ENCODE data around the gene NPM3.

NPM3 gene

DNA sequence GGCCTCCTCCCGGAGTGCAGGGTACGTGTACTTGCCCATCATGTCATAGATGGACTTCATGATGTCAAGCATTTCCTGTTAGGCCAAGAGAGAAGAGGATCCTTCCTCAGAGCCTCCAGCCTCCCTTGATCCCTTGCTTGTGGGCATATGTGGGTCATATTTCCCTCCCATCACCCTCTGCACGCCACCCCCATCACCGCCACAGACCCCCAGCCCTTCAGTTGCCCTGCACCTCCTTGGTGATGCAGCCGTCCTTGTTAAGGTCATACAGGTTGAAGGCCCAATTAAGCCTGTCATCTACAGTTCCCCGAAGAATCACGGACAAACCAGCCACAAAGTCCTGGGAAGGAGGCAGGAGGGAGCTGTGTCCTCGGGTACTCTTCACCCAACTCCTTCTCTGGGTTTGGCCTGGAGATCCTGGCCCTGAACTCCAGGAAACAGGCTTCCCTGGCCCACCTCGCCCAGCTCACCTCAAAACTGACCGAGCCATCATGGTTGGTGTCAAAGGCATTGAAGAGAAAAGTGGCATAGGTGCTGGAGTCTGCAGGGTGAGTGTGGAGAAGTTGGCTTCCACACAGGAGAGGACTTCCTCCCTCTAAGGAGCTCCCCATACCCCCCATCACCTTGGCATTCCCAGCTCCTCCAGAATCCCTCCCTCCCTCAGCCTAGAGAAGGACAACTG is 44.8 kb upstream of the NPM3 start:
- Histone ChIP-seq H3K36me3 (ENCODE audit: insufficient read depth, low read length) (no peaks in the 10 kb centered on the region), H3K9me3 (ENCODE audit: low read depth, low read length) (no peaks in the 10 kb centered on the region), H3K4me3 (no peak overlapping the region), H3K27ac (no peak overlapping the region), H3K9ac (ENCODE audit: insufficient read length) (no peak overlapping the region)
- DNase-seq (ENCODE audit: low read depth, low spot score), result no peak
- no peak for TF ChIP-seq POLR2AphosphoS5 (IDR thresholded peaks at IDR 0.05; ENCODE audit: borderline replicate concordance, low read depth, low read length)
- no peak for TF ChIP-seq EZH2 (IDR thresholded peaks at IDR 0.05)
- no peak for TF ChIP-seq FOXP2 (optimal IDR thresholded peaks at IDR 0.05; ENCODE audit: control extremely low read depth, extremely low read length, insufficient read depth)

DNA sequence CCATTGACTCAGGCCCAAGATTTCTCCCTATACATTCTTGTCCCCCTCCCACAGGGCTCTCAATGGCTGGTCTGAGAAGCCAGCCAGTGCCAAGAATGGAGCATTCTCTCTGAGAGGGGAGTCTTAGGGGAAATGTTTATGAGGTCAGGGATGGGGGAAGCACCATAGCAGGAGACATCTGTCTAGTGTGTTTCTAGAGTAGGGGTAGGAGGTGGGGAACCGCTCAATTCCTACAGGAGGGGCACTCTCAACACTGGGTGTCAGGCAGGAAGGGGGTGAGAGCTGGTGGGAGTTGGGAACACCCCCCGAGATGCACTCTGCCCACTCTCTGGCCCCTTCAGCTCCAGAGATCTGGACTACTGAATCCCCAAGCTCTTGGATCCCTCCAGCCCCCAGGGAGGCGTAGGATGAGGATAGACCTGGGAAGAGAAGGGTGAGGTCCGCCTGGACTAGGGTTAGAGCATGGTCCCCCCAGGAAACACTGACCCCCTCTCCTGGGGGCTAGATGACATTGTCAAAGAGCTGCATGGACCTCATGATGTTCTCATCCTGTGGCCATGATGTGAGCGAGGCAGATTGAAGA is 43.7 kb upstream of the NPM3 start:
- Histone ChIP-seq H3K9me3 (ENCODE audit: low read depth, low read length) (no peaks in the 10 kb centered on the region), H3K4me3 (no peak overlapping the region), H3K36me3 (ENCODE audit: insufficient read depth, low read length) (no peaks in the 10 kb centered on the region), H3K27ac (no peak overlapping the region), H3K9ac (ENCODE audit: insufficient read length) (no peak overlapping the region)
- TF ChIP-seq POLR2AphosphoS5 (IDR thresholded peaks at IDR 0.05; ENCODE audit: borderline replicate concordance, low read depth, low read length) (no peak), FOXP2 (optimal IDR thresholded peaks at IDR 0.05; ENCODE audit: control extremely low read depth, extremely low read length, insufficient read depth) (no peak), EZH2 (IDR thresholded peaks at IDR 0.05) (no peak)
- DNase-seq (ENCODE audit: low read depth, low spot score), result no peak

DNA sequence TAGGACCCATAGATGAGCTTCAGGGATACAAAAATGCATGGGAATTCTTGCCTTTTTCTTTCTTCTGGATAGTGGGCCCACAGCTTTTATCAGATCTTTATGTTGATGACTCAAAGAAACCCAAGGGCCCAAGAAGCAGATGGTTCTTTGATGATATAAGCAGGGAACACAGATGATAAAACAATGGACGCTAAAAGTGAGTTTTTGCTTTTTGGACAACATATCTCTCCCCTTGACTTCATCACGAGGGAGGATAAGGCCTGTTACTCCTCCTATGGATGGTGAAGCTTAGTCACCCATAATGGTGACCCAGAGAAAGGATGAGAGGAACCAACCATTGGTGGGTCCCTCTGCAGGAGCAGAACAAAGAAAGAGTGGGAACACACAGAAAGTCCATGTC is 41.5 kb upstream of the NPM3 start:
- H3K36me3 ChIP-seq (ENCODE audit: insufficient read depth, low read length), result no peaks in the 10 kb centered on the region
- H3K9ac ChIP-seq (ENCODE audit: insufficient read length), result no peak overlapping the region
- H3K4me3 ChIP-seq, result no peak overlapping the region
- TF ChIP-seq POLR2AphosphoS5 (IDR thresholded peaks at IDR 0.05; ENCODE audit: borderline replicate concordance, low read depth, low read length), result no peak
- no peak for TF ChIP-seq FOXP2 (optimal IDR thresholded peaks at IDR 0.05; ENCODE audit: control extremely low read depth, extremely low read length, insufficient read depth)
- no peak for TF ChIP-seq EZH2 (IDR thresholded peaks at IDR 0.05)
- H3K9me3 ChIP-seq (ENCODE audit: low read depth, low read length), result no peaks in the 10 kb centered on the region
- DNase-seq (ENCODE audit: low read depth, low spot score), result no peak
- no peak overlapping the region for H3K27ac ChIP-seq

DNA sequence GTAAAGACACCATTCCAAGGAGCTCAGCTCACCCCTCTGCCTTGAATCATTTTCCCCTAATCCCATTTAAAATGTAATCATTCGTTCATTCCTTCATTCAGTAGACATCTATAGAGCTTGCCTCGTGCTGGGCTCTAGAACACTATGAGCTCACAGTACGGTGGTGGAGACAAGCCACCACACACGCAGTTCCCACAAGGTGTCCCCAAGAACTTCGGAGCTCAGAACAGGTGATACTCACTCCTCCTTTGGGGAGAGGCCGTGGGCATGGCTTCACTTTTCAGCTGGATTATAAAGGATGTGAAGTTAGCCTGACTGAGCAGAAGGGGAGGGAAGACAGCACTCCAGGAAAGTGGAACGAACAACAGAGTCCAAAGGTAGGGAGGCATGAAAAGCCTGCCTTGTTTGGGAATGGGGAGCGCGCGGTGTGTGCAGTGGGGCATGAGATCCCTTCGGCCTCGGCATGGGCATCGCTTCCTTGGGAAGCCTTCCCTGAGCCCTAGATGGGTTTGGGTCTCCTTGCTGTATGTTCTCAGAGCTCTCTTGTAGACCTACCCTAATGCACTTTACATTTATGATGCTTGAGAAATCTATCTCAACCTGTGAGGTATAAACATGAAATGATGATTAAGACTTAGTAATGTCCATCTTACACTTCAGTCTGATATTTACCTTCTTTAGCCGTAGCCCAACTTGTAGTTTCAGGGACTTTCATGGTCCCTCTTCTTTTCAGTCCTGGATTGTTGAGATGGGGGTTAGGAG is 35.8 kb upstream of the NPM3 start:
- TF ChIP-seq EZH2 (IDR thresholded peaks at IDR 0.05), result no peak
- no peak for TF ChIP-seq POLR2AphosphoS5 (IDR thresholded peaks at IDR 0.05; ENCODE audit: borderline replicate concordance, low read depth, low read length)
- TF ChIP-seq FOXP2 (optimal IDR thresholded peaks at IDR 0.05; ENCODE audit: control extremely low read depth, extremely low read length, insufficient read depth), result no peak
- DNase-seq (ENCODE audit: low read depth, low spot score), result no peak
- no peaks in the 10 kb centered on the region for H3K9me3 ChIP-seq (ENCODE audit: low read depth, low read length)

DNA sequence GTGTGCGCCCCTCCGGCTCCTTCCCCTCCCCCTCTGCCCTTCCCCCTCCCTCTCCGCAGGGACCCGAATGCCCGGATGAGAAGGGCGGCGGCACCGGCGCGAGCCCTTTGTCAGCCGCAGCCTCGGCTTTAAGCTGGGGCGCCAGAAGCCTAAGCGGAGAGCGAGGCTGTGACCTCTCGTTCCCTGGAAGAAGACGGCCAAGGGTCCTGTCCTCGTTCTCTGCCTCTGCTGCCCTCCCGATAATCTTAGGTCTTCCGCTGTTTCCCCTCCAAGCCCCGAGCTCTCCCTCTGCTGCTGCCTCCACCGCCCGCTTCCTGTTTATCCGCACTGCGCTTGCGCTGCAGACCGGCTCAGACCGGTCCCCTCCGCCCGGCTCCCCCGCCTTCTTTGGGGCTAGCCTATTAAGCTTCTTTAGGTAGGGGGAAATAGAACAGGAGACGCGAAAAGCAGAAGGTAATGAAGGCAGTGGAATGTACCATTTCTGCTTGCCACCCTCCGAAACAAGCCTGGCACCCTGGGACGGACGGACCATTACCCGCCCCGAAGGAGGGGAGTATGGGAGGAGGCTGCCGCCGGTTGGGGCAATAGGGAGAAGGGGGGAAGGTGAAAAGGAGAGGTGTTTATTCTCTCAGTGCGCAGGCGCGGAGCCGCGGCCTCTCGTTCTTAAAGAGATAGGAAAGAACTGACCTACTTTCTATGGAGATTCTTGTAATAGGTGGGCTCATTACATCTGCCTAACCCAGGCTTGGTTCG is 35.0 kb upstream of the NPM3 start, which contains the start of gene OGA:
Gene OGA (minus strand): TSS at position 326 of the 753 bp plus-strand sequence. CDS start 422 bp downstream, outside the sequence.
- peak; percentile 82 for TF ChIP-seq POLR2AphosphoS5 (IDR thresholded peaks at IDR 0.05; ENCODE audit: borderline replicate concordance, low read depth, low read length)
- TF ChIP-seq EZH2 (IDR thresholded peaks at IDR 0.05), result no peak
- peak; percentile 70 for TF ChIP-seq FOXP2 (optimal IDR thresholded peaks at IDR 0.05; ENCODE audit: control extremely low read depth, extremely low read length, insufficient read depth)
- H3K36me3 ChIP-seq (ENCODE audit: insufficient read depth, low read length), result no peaks in the 10 kb centered on the region
- H3K27ac ChIP-seq, result peak within 1 kb of the TSS; percentile 68; the same call in 1 of the 2 replicates
- DNase-seq (ENCODE audit: low read depth, low spot score), result peak; percentile 96
- H3K9me3 ChIP-seq (ENCODE audit: low read depth, low read length), result no peaks in the 10 kb centered on the region
- peak within 1 kb of the TSS; percentile 88 for H3K9ac ChIP-seq (ENCODE audit: insufficient read length)
- peak within 1 kb of the TSS; percentile 89 for H3K4me3 ChIP-seq

More for the DNA sequence above, 35.8 kb upstream of the NPM3 start:
- H3K27ac ChIP-seq, result peak overlapping the region; percentile 60; the same call in 1 of the 2 replicates
- peak overlapping the region; percentile 88 for H3K9ac ChIP-seq (ENCODE audit: insufficient read length)
- no peaks in the 10 kb centered on the region for H3K36me3 ChIP-seq (ENCODE audit: insufficient read depth, low read length)
- H3K4me3 ChIP-seq, result peak overlapping the region; percentile 89

DNA sequence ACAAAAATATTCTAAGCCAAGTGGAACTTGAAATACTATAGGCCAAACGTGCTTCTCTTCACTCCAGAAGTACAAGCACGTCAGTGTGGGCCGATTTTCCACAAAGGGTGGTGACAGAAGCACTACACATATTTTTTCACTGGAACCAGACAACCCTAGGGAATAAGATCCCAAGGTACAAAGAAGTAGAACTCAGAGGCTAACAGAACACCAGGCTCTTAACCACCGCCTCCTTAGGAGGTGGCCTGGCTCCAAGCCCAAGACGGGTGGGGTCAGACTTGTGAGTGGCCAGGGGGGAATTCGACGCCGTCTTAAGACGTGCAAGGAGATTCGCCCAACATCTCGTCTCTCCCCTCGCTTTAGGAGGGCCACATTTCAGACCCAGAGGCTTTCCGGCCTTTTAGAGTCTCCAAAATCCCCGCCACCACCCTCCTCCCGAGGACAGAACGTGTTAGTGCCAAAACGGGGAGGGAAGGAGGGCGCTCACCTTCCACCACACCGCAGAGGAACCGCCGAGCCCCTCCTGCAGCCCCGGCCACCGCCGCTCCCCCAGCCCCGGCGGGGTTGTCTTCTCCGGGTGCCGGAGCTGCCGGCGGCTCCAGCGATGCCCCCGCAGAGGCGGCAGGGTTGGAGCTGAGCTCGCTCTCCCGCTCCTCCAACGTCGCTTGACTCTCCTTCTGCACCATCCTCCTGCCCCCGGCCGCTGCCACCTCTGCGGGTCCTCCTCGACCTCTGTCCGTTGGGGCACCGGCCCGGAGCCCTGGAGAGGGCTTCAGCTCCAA is 34.3 kb upstream of the NPM3 start:
- Histone ChIP-seq H3K9me3 (ENCODE audit: low read depth, low read length) (no peaks in the 10 kb centered on the region), H3K27ac (peak overlapping the region; percentile 68; the same call in 1 of the 2 replicates), H3K4me3 (peak overlapping the region; percentile 85), H3K9ac (ENCODE audit: insufficient read length) (peak overlapping the region; percentile 83), H3K36me3 (ENCODE audit: insufficient read depth, low read length) (peaks cover 4% of the 10 kb centered on the region; the same call in 1 of the 2 replicates)
- no peak for TF ChIP-seq EZH2 (IDR thresholded peaks at IDR 0.05)
- TF ChIP-seq POLR2AphosphoS5 (IDR thresholded peaks at IDR 0.05; ENCODE audit: borderline replicate concordance, low read depth, low read length), result no peak
- no peak for TF ChIP-seq FOXP2 (optimal IDR thresholded peaks at IDR 0.05; ENCODE audit: control extremely low read depth, extremely low read length, insufficient read depth)
- no peak for DNase-seq (ENCODE audit: low read depth, low spot score)

DNA sequence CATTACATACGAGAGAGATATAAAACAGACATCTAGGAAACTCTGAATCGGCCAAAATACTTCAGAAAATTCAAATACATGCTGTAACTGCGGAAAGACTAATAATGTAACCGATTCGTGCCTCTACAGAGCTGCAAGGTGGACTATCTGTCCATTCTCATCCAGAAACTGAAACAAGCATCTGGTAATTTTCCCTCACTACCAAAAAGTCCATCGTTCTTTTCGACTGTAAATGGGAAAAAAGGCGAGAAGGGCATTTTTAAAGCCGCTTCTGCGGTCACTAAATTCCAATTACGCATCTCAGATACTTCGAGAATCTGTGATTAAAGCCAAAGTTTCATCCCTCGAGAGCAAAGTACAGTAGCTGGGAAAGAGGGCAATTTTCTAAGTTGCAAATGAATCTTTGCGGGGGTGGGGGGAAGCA is 33.7 kb upstream of the NPM3 start:
- TF ChIP-seq EZH2 (IDR thresholded peaks at IDR 0.05) (no peak), POLR2AphosphoS5 (IDR thresholded peaks at IDR 0.05; ENCODE audit: borderline replicate concordance, low read depth, low read length) (no peak), FOXP2 (optimal IDR thresholded peaks at IDR 0.05; ENCODE audit: control extremely low read depth, extremely low read length, insufficient read depth) (no peak)
- H3K27ac ChIP-seq, result no peak overlapping the region

More for the DNA sequence above, 33.7 kb upstream of the NPM3 start:
- H3K9me3 ChIP-seq (ENCODE audit: low read depth, low read length), result no peaks in the 10 kb centered on the region
- H3K36me3 ChIP-seq (ENCODE audit: insufficient read depth, low read length), result peaks cover 5% of the 10 kb centered on the region; the same call in 1 of the 2 replicates
- H3K4me3 ChIP-seq, result peak overlapping the region; percentile 85
- H3K9ac ChIP-seq (ENCODE audit: insufficient read length), result peak overlapping the region; percentile 83
- no peak for DNase-seq (ENCODE audit: low read depth, low spot score)
